Heart right ventricle (tissue), 16 donors: ENCODE results near the gene GFOD1. TPM values are rescaled to one million over a fixed set of nuclear protein-coding genes. Genes with fewer than 3 reads are reported as not detected.
"Not testable (repeated sequence)": the region's sequence is repeated elsewhere in the genome, so short reads cannot be mapped to it uniquely, and the experiment has no call there.

Experiments
- ATAC-seq, 8 donors: fragments of 200-7000 bp; cut with Tn5 transposase; one replicate each; pipeline ENCODE4 v1.9.1; 2020; ENCODE audit warnings: mild to moderate bottlenecking in 8 of 8, moderate library complexity in 8 of 8, moderate number of reproducible peaks in 1 of 8
- DNase-seq, 2 donors: peaks; one replicate each; pipeline ENCODE4 v3.0.0-alpha.2; 2020
- H3K27ac ChIP-seq, 10 donors: fragments of 200-600 bp; sonication (generic) in 2 of 10; one replicate each; pipeline versions ENCODE4 v1.5.0 to v1.8.0; 2020 to 2022; ENCODE audit warnings: mild to moderate bottlenecking in 3 of 10
- H3K27me3 ChIP-seq, 7 donors: fragments of 200-600 bp; one replicate each; pipeline ENCODE4 v1.8.0; 2021 to 2022; ENCODE audit warnings: mild to moderate bottlenecking in 2 of 7
- H3K36me3 ChIP-seq, 9 donors: fragments of 200-600 bp; sonication (generic) in 1 of 9; one replicate each; pipeline versions ENCODE4 v1.5.0 to v1.8.0; 2020 to 2022; ENCODE audit warnings: mild to moderate bottlenecking in 2 of 9
- H3K4me1 ChIP-seq, 9 donors: fragments of 200-600 bp; sonication (generic) in 1 of 9; one replicate each; pipeline versions ENCODE4 v1.5.0 to v1.8.0; 2020 to 2022; ENCODE audit warnings: mild to moderate bottlenecking in 4 of 9
- H3K4me3 ChIP-seq, 10 donors: fragments of 200-600 bp; sonication (generic) in 2 of 10; one replicate each; pipeline versions ENCODE4 v1.5.0 to v1.8.0; 2020 to 2022; ENCODE audit warnings: mild to moderate bottlenecking in 7 of 10, moderate library complexity in 2 of 10
- H3K9me3 ChIP-seq, 11 donors: fragments of 200-600 bp in 10 of 11; sonication (generic) in 2 of 11; one replicate each; pipeline versions ENCODE4 v1.5.0 to v1.8.0; 2013 to 2022; ENCODE audit warnings: mild to moderate bottlenecking in 2 of 11, control low read depth in 1 of 11, moderate library complexity in 1 of 11
- CTCF ChIP-seq, 9 donors: fragments of 200-600 bp; sonication (generic) in 2 of 9; IDR thresholded peaks; one replicate each; pipeline versions ENCODE4 v1.5.0 to v1.8.0; 2021 to 2022; ENCODE audit warnings: antibody characterized with exemption in 9 of 9, mild to moderate bottlenecking in 5 of 9, moderate library complexity in 1 of 9
- WGBS, 2 donors: extraction: QIAGEN DNeasy Blood & Tissue Kit; methylation state at CpG; one replicate each; pipeline ENCODE4 v1.1.7; 2013; ENCODE audit warnings: inconsistent platforms in 1 of 2; 5-methylcytosine and 5-hydroxymethylcytosine counted together
- intact Hi-C, 10 donors: fragments of 100-400 bp; cut with DNase I; formaldehyde crosslinking; loops; one replicate each; pipeline versions ENCODE4 v1.11.1 to v1.14.2; 2022
- polyA plus RNA-seq, 2 donors: library from polyadenylated mRNA; stranded (reverse); fragments of 200-250 nt; gene quantifications; one replicate each; pipeline ENCODE4 v1.2.3, GENCODE V29; 2013
- total RNA-seq, 10 donors: library from RNA; stranded (reverse); fragmentation: NEBNext Ultra II Directional in 3 of 10; extraction: Animal tissue kit (Norgen Biotek cat#: 25700) in 3 of 10; gene quantifications; one replicate each; pipeline versions ENCODE4 v1.2.1 to v1.2.4, GENCODE V29; 2021 to 2023
- donor health status: Arrhythmogenic right ventricular cardiomyopathy.
- donor health status: ischemic (EF 13 %, LVEDD 7.1; RV severe dilation, severe dysfunction).
- donor health status: healthy with polysubstance abuse.
- donor health status: DM: no; HTN: yes; CAD: no.
- donor health status: DM: no; HTN: no; CAD: no.
- donor health status: ischemic (EF 25% LVEDD 6.9; RV normal size, moderate dysfunction).
- donor health status: ischemic (EF 25% LVEDD 5.7; RV mildly dilated, moderate dysfunction).
- donor health status: healthy.
- donor health status: DM: yes; HTN: yes; CAD: no.
- donor health status: Ischemic cardiomyopathy.
- donor health status: ischemic (EF 35%, LVEDD 5.7; RV mildly dilated, moderate dysfunction).
- donor health status: nonischemic (EF 11% LVEDD 7.7; RV severe dilation, severe dysfunction).
- donor health status: DM: yes; HTN: yes; CAD: no.
- donor health status: PGD.
- donor health status: ischemic (EF 29% LVEDD 5.4; RV normal size, mild dysfunction).
- donor health status: nonischemic (EF 23%, LVEDD 6.1; RV moderate dilation, normal function).

GFOD1 gene
- total and polyA plus RNA-seq, 12 donors: 13.8 to 96.5 (median 37.0) TPM

GRCh38 chr6:13463328-13463717 is 24.1 kb downstream of the GFOD1 start:
- no peak overlapping the region for H3K4me3 ChIP-seq
- intact Hi-C loops: loop anchor here in 1 of 10 donors (10.0 kb wide), 1 partner anchor 71 kb away; no protein-coding TSS in a partner anchor
- H3K36me3 ChIP-seq: peaks cover 0 to 19% (median 0%) of the 10 kb centered on the region in 9 donors
- TF ChIP-seq CTCF (IDR thresholded peaks at IDR 0.05): no peak
- no peak for ATAC-seq
- no peaks in the 10 kb centered on the region for H3K27me3 ChIP-seq
- peak overlapping the region in 1 of 10 donors; percentile 22 for H3K27ac ChIP-seq
- peaks cover 5 to 78% (median 65%) of the 10 kb centered on the region in 9 donors for H3K4me1 ChIP-seq
- peaks cover 0 to 11% (median 0%) of the 10 kb centered on the region in 11 donors for H3K9me3 ChIP-seq
- DNase-seq: no peak
- WGBS, 2 donors: 76 to 85% methylated on average over 8 of the region's 8 CpGs

- intact Hi-C loops: loop anchor here in 1 of 10 donors (10.0 kb wide), 1 partner anchor 72 kb away; no protein-coding TSS in a partner anchor
- no peak for ATAC-seq
- WGBS, 2 donors: 78 to 79% methylated on average over 12 of the region's 12 CpGs
- peak overlapping the region in 3 of 10 donors; percentile 18 to 26 (median 22) for H3K27ac ChIP-seq
- no peak overlapping the region for H3K4me3 ChIP-seq
- H3K4me1 ChIP-seq: peaks cover 7 to 82% (median 68%) of the 10 kb centered on the region in 9 donors
- no peak for DNase-seq
- H3K9me3 ChIP-seq: peaks cover 0 to 4% (median 0%) of the 10 kb centered on the region in 11 donors
- no peak for TF ChIP-seq CTCF (IDR thresholded peaks at IDR 0.05)
- no peaks in the 10 kb centered on the region for H3K27me3 ChIP-seq
- H3K36me3 ChIP-seq: peaks cover 0 to 19% (median 0%) of the 10 kb centered on the region in 9 donors
Observed at GRCh38 chr6:13462458-13463327, 24.7 kb downstream of the GFOD1 start.

- peaks cover 16 to 82% (median 69%) of the 10 kb centered on the region in 9 donors for H3K4me1 ChIP-seq
- peaks cover 0 to 4% (median 0%) of the 10 kb centered on the region in 11 donors for H3K9me3 ChIP-seq
- peak in 4 of 8 donors; percentile 10 to 42 (median 20) for ATAC-seq
- peak overlapping the region in 1 of 10 donors; percentile 26 for H3K27ac ChIP-seq
- no peak overlapping the region for H3K4me3 ChIP-seq
- 82 to 98% methylated on average over 6 of the region's 6 CpGs for WGBS, 2 donors
- H3K27me3 ChIP-seq: no peaks in the 10 kb centered on the region
- peaks cover 0 to 19% (median 0%) of the 10 kb centered on the region in 9 donors for H3K36me3 ChIP-seq
- no peak for TF ChIP-seq CTCF (IDR thresholded peaks at IDR 0.05)
- intact Hi-C loops: loop anchor here in 1 of 10 donors (10.0 kb wide), 1 partner anchor 73 kb away; no protein-coding TSS in a partner anchor
- DNase-seq: no peak
Observed at GRCh38 chr6:13461805-13462204, 25.6 kb downstream of the GFOD1 start.

- peaks cover 0 to 4% (median 0%) of the 10 kb centered on the region in 11 donors for H3K9me3 ChIP-seq
- peak in 3 of 8 donors; percentile 17 to 44 (median 20) for ATAC-seq
- H3K27me3 ChIP-seq: no peaks in the 10 kb centered on the region
- H3K36me3 ChIP-seq: peaks cover 0 to 19% (median 0%) of the 10 kb centered on the region in 9 donors
- intact Hi-C loops: loop anchor here in 1 of 10 donors (10.0 kb wide), 1 partner anchor 73 kb away; no protein-coding TSS in a partner anchor
- peaks cover 18 to 82% (median 68%) of the 10 kb centered on the region in 9 donors for H3K4me1 ChIP-seq
- peak overlapping the region in 1 of 10 donors; percentile 26 for H3K27ac ChIP-seq
- no peak for DNase-seq
- WGBS, 2 donors: 89 to 92% methylated on average over 4 of the region's 4 CpGs
- TF ChIP-seq CTCF (IDR thresholded peaks at IDR 0.05): no peak
- no peak overlapping the region for H3K4me3 ChIP-seq
Observed at GRCh38 chr6:13461307-13461706, 26.1 kb downstream of the GFOD1 start.

GRCh38 chr6:13460289-13460688 is 27.1 kb downstream of the GFOD1 start:
- H3K27me3 ChIP-seq, H3K4me3 ChIP-seq, ATAC-seq, DNase-seq, H3K27ac ChIP-seq, H3K9me3 ChIP-seq: not testable (repeated sequence)
- peaks cover 0 to 19% (median 0%) of the 10 kb centered on the region in 9 donors for H3K36me3 ChIP-seq
- WGBS, 2 donors: 63 to 80% methylated on average over 2 of the region's 2 CpGs
- peaks cover 26 to 82% (median 68%) of the 10 kb centered on the region in 9 donors for H3K4me1 ChIP-seq
- intact Hi-C loops: loop anchor here in 1 of 10 donors (10.0 kb wide), 1 partner anchor 75 kb away; no protein-coding TSS in a partner anchor
